Lung (tissue), 13 donors: ENCODE measurements around the gene C19orf44. TPM values are rescaled to one million over a fixed set of nuclear protein-coding genes. Genes with fewer than 3 reads are reported as not detected.

Experiments used
- ATAC-seq: fragments of 200-7000 bp; cut with Tn5 transposase; one replicate; pipeline ENCODE4 v1.9.1; 2020; ENCODE audit warnings: moderate number of reproducible peaks; ENCODE audit not compliant: insufficient read depth, low FRiP score
- DNase-seq, 3 donors: peaks; one replicate each; pipeline ENCODE4 v3.0.0-alpha.2; 2013 to 2017
- H3K27ac ChIP-seq, 2 donors: one replicate each; pipeline ENCODE4 v1.5.1; 2013; ENCODE audit warnings: mild to moderate bottlenecking in 2 of 2, moderate library complexity in 2 of 2, control low read depth in 1 of 2, inconsistent platforms in 1 of 2, low read depth in 1 of 2, low read length in 1 of 2
- H3K27me3 ChIP-seq, 3 donors: one replicate each; pipeline ENCODE4 v1.5.1; 2013; ENCODE audit warnings: low read length in 2 of 3; ENCODE audit not compliant: control insufficient read depth in 3 of 3, insufficient read depth in 3 of 3
- H3K36me3 ChIP-seq, 4 donors: one replicate each; pipeline ENCODE4 v1.5.1; 2013; ENCODE audit warnings: low read length in 4 of 4, mild to moderate bottlenecking in 1 of 4, moderate library complexity in 1 of 4; ENCODE audit not compliant: control insufficient read depth in 4 of 4, insufficient read depth in 4 of 4
- H3K4me1 ChIP-seq, 5 donors: one replicate each; pipeline ENCODE4 v1.5.1; 2013; ENCODE audit warnings: low read length in 5 of 5, mild to moderate bottlenecking in 2 of 5, moderate library complexity in 1 of 5; ENCODE audit not compliant: control insufficient read depth in 5 of 5, insufficient read depth in 5 of 5
- H3K4me3 ChIP-seq: one replicate; pipeline ENCODE4 v1.5.1; 2013; ENCODE audit warnings: mild to moderate bottlenecking, control low read depth, moderate library complexity
- H3K9ac ChIP-seq, 2 donors: one replicate each; pipeline ENCODE4 v1.5.1; 2013; ENCODE audit warnings: low read length in 2 of 2, control low read depth in 1 of 2; ENCODE audit not compliant: insufficient read depth in 1 of 2
- H3K9me3 ChIP-seq, 4 donors: one replicate each; pipeline ENCODE4 v1.5.1; 2013; ENCODE audit warnings: low read length in 3 of 4, mild to moderate bottlenecking in 1 of 4, moderate library complexity in 1 of 4; ENCODE audit not compliant: control insufficient read depth in 4 of 4, insufficient read depth in 3 of 4
- CTCF ChIP-seq: IDR thresholded peaks from 2 replicates; pipeline ENCODE4 v1.5.1; 2012; ENCODE audit warnings: mild to moderate bottlenecking; ENCODE audit errors: control extremely low read depth, extremely low read depth
- WGBS, 2 donors: extraction: QIAGEN DNeasy Blood & Tissue Kit; methylation state at CpG; one replicate each; pipeline ENCODE4 v1.1.7; 2013; 5-methylcytosine and 5-hydroxymethylcytosine counted together
- polyA plus RNA-seq, 2 donors: library from polyadenylated mRNA; stranded (reverse); fragments of 200-250 nt; gene quantifications; one replicate each; pipeline ENCODE4 v1.2.1, GENCODE V29; 2013
- small RNA-seq: library from RNA; depleted of rRNA; stranded (forward); fragments of <200 nt; gene quantifications from one replicate; pipeline ENCODE3, GENCODE V24; 2014; ENCODE audit warnings: low replicate concordance
- total RNA-seq, 2 donors: library from RNA; depleted of rRNA in 1 of 2; stranded (reverse); fragments of >200 nt in 1 of 2; gene quantifications; one replicate each; pipeline ENCODE4 v1.2.1, GENCODE V29; 2014 to 2021
- donor health status: control.
- donor health status: control.
- donor health status: Bipolar disorder and iron deficiency.
- donor health status: healthy.
- donor health status: DM: yes; HTN: yes; CAD: no.

Gene C19orf44
- total and polyA plus RNA-seq, 4 donors, result 3.1 to 9.4 (median 4.6) TPM

- no peak overlapping the region for H3K4me3 ChIP-seq
- H3K9ac ChIP-seq, result no peak overlapping the region
- H3K9me3 ChIP-seq, result no peaks in the 10 kb centered on the region
- H3K27ac ChIP-seq, result peak overlapping the region in 1 of 2 donors; percentile 58
- H3K4me1 ChIP-seq, result peaks cover 0 to 3% (median 0%) of the 10 kb centered on the region in 5 donors
- no peaks in the 10 kb centered on the region for H3K27me3 ChIP-seq
- no peak for ATAC-seq
- DNase-seq, result peak in 2 of 3 donors; percentile 20 to 23
- H3K36me3 ChIP-seq, result peaks cover 17 to 34% (median 28%) of the 10 kb centered on the region in 4 donors
- 34 to 48% methylated on average over 10 of the region's 10 CpGs for WGBS, 2 donors
- TF ChIP-seq CTCF, result no peak
These were observed 70.0 kb downstream of the C19orf44 start for GRCh38 chr19:16566161-16566560.

- no peak overlapping the region for H3K9ac ChIP-seq
- WGBS, 2 donors, result 94 to 97% methylated on average over 5 of the region's 5 CpGs
- H3K9me3 ChIP-seq, result no peaks in the 10 kb centered on the region
- TF ChIP-seq CTCF, result no peak
- H3K36me3 ChIP-seq, result peaks cover 17 to 34% (median 25%) of the 10 kb centered on the region in 4 donors
- no peaks in the 10 kb centered on the region for H3K27me3 ChIP-seq
- H3K27ac ChIP-seq, result peak overlapping the region in 1 of 2 donors; percentile 58
- H3K4me1 ChIP-seq, result peaks cover 0 to 8% (median 0%) of the 10 kb centered on the region in 5 donors
- ATAC-seq (no peak), DNase-seq (no peak)
- H3K4me3 ChIP-seq, result no peak overlapping the region
These were observed 70.5 kb downstream of the C19orf44 start for GRCh38 chr19:16566702-16567101.

- ATAC-seq (peak; percentile 7), DNase-seq (no peak)
- Histone ChIP-seq H3K4me3 (no peak overlapping the region), H3K9me3 (no peaks in the 10 kb centered on the region), H3K27ac (peak overlapping the region in 1 of 2 donors; percentile 93), H3K27me3 (no peaks in the 10 kb centered on the region), H3K9ac (peak overlapping the region in 1 of 2 donors; percentile 54), H3K4me1 (peaks cover 2 to 22% (median 7%) of the 10 kb centered on the region in 5 donors), H3K36me3 (peaks cover 10 to 25% (median 19%) of the 10 kb centered on the region in 4 donors)
- no peak for TF ChIP-seq CTCF
- 74 to 81% methylated on average over 17 of the region's 17 CpGs for WGBS, 2 donors
These were observed 73.6 kb downstream of the C19orf44 start for GRCh38 chr19:16569609-16570320.

Small RNA genes within 50 kb of the gene (small RNA-seq; reads per million reads assigned to genes)
- gene RN7SL146P, result not detected

Other genes with a start within 250 kb of the C19orf44 start
- 100 to 1,000 TPM in 1 of 2 donors, 10 to 100 TPM in 1; 32.5 to 104 TPM for gene KLF2, start 171.6 kb upstream of the C19orf44 start, total RNA-seq
- gene KLF2, start 171.6 kb upstream of the C19orf44 start, polyA plus RNA-seq, result 100 to 1,000 TPM in 1 of 2 donors, 1 to 10 TPM in 1; 7.7 to 121 TPM
- 10 to 100 TPM; 31.7 to 47.0 TPM for gene EPS15L1, start 24.4 kb upstream of the C19orf44 start, total RNA-seq
- gene EPS15L1, start 24.4 kb upstream of the C19orf44 start, polyA plus RNA-seq, result 10 to 100 TPM; 18.7 to 20.1 TPM
- not detected for gene CALR3, start 227 bp upstream of the C19orf44 start, total RNA-seq
- under 1 TPM in 1 of 2 donors, not detected in 1; 0.07 TPM for gene CALR3, start 227 bp upstream of the C19orf44 start, polyA plus RNA-seq
- gene CHERP, start 46.0 kb downstream of the C19orf44 start, total RNA-seq, result 10 to 100 TPM; 26.5 to 30.9 TPM
- gene CHERP, start 46.0 kb downstream of the C19orf44 start, polyA plus RNA-seq, result 10 to 100 TPM; 19.5 to 20.2 TPM
- gene SLC35E1, start 76.0 kb downstream of the C19orf44 start, total RNA-seq, result 10 to 100 TPM; 30.3 to 58.1 TPM
- 10 to 100 TPM; 24.9 to 36.4 TPM for gene SLC35E1, start 76.0 kb downstream of the C19orf44 start, polyA plus RNA-seq
- 10 to 100 TPM in 1 of 2 donors, 1 to 10 TPM in 1; 8.9 to 18.2 TPM for gene MED26, start 131.8 kb downstream of the C19orf44 start, total RNA-seq
- gene MED26, start 131.8 kb downstream of the C19orf44 start, polyA plus RNA-seq, result 1 to 10 TPM; 7.0 to 7.4 TPM
- gene SMIM7, start 163.8 kb downstream of the C19orf44 start, total RNA-seq, result 10 to 100 TPM; 78.8 to 78.9 TPM
- gene SMIM7, start 163.8 kb downstream of the C19orf44 start, polyA plus RNA-seq, result 10 to 100 TPM; 68.0 to 86.3 TPM
- gene TMEM38A, start 164.7 kb downstream of the C19orf44 start, total RNA-seq, result 1 to 10 TPM; 3.9 to 6.2 TPM
- gene TMEM38A, start 164.7 kb downstream of the C19orf44 start, polyA plus RNA-seq, result 1 to 10 TPM; 3.6 to 3.8 TPM
- 1 to 10 TPM; 7.3 to 7.6 TPM for gene NWD1, start 223.5 kb downstream of the C19orf44 start, total RNA-seq
- 1 to 10 TPM in 1 of 2 donors, under 1 TPM in 1; 0.55 to 2.6 TPM for gene NWD1, start 223.5 kb downstream of the C19orf44 start, polyA plus RNA-seq